HUES48 (cell line): ENCODE data around the gene S100A7.

Source experiments
- H3K27ac ChIP-seq: one replicate; pipeline ENCODE4 v1.7.0; 2013; ENCODE audit warnings: low read depth, low read length, inconsistent platforms
- H3K27me3 ChIP-seq: 2 replicates; pipeline ENCODE4 v1.6.1; 2013; ENCODE audit warnings: mild to moderate bottlenecking, low read length; ENCODE audit not compliant: control insufficient read depth, insufficient read depth
- H3K36me3 ChIP-seq: 2 replicates; pipeline ENCODE4 v1.6.1; 2013; ENCODE audit warnings: low read length; ENCODE audit not compliant: control insufficient read depth, insufficient read depth
- H3K4me1 ChIP-seq: 2 replicates; pipeline ENCODE4 v1.6.1; 2013; ENCODE audit warnings: mild to moderate bottlenecking, low read length; ENCODE audit not compliant: control insufficient read depth, insufficient read depth
- H3K4me3 ChIP-seq: 2 replicates; pipeline ENCODE4 v1.5.1; 2013; ENCODE audit warnings: mild to moderate bottlenecking, low read depth, low read length
- H3K9ac ChIP-seq: 2 replicates; pipeline ENCODE4 v1.6.1; 2013; ENCODE audit warnings: mild to moderate bottlenecking, low read depth, low read length, moderate library complexity
- H3K9me3 ChIP-seq: 2 replicates; pipeline ENCODE4 v1.6.1; 2013; ENCODE audit warnings: low read length; ENCODE audit not compliant: control insufficient read depth, insufficient read depth

Gene S100A7

DNA sequence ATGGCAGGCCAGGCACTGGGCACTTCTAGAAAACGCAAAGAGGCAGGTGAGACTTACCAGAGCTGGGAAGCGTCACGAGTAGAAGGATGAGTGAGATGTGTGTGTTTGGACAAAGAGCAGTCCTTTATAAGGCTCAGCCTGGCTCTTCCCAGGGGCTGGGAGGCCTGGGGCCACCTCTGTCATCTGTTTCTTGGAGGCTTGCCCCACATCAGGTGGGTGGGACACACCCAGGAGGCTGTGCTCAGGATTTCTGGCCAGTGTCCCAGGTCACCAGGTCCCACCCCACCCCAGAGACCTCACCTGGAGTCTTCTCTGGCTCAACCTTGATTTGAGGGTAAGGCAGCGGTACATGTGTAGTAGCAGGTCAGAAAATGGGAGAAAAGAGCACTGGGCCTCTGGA is at the start of gene S100A7:
Gene S100A7, minus strand, starts transcription at position 101 of the 400 bp plus-strand sequence. CDS start 1,638 bp downstream, outside the sequence.
- H3K4me3 ChIP-seq: no peak within 1 kb of the TSS
- no peaks in the 10 kb centered on the region for H3K27me3 ChIP-seq
- H3K36me3 ChIP-seq: no peaks in the 10 kb centered on the region
- H3K27ac ChIP-seq: no peak within 1 kb of the TSS
- H3K9ac ChIP-seq: no peak within 1 kb of the TSS
- H3K9me3 ChIP-seq: no peaks in the 10 kb centered on the region
- H3K4me1 ChIP-seq: no peaks in the 10 kb centered on the region

DNA sequence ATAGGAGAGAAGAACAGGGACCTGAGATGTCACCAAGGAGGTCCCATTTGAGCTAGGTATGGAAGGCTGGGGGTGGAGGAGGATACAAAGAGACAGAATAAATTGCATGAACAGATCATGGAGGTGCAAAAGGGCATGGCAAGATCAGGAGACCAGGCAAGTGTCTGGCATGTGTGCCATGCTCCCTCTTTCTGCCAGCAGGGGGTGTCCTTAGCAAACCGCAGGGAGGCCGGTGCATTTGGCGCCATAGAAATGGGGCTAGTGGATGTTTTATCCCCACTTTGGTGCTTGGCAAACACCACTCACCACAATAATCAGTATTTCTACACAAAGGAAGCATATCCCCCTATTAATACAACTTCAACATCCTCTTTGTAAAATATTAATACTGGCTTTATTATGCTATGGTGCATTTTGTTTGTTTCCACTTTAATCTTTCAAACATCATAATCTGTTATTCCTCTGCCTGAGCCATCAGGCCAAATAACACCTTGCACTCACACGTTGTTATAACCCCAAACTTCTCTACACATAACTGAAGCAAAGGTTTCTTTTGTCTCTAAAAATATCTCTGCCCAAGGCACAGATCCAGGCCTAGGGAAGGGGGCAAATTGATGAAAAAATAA is 49.4 kb upstream of the S100A7 start:
- no peaks in the 10 kb centered on the region for H3K4me1 ChIP-seq
- H3K27ac ChIP-seq: no peak overlapping the region
- H3K9ac ChIP-seq: no peak overlapping the region
- no peaks in the 10 kb centered on the region for H3K9me3 ChIP-seq
- no peaks in the 10 kb centered on the region for H3K36me3 ChIP-seq
- no peak overlapping the region for H3K4me3 ChIP-seq
- H3K27me3 ChIP-seq: 0 out of 2 replicates have a peak, but pooled peaks cover 5% of the 10 kb centered on the region

DNA sequence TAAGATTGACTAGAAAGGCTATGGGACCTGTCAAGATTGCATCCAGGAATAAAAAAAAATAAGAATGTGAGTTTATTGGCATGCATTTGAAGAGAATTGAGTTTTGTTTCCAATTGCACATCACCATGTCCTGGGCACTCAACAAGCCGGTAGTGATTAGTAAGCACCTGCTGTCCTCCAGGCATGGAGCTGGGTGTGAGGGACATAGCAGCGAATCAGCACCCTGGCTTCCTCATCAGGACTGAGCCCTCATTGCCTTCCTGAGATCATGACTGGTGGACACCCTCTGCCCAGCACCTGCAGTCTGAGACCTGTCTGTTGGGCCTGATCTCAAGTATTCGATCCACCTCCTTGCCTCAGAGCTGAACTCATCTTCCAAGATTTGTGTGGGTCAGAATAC is 48.6 kb upstream of the S100A7 start:
- no peaks in the 10 kb centered on the region for H3K9me3 ChIP-seq

DNA sequence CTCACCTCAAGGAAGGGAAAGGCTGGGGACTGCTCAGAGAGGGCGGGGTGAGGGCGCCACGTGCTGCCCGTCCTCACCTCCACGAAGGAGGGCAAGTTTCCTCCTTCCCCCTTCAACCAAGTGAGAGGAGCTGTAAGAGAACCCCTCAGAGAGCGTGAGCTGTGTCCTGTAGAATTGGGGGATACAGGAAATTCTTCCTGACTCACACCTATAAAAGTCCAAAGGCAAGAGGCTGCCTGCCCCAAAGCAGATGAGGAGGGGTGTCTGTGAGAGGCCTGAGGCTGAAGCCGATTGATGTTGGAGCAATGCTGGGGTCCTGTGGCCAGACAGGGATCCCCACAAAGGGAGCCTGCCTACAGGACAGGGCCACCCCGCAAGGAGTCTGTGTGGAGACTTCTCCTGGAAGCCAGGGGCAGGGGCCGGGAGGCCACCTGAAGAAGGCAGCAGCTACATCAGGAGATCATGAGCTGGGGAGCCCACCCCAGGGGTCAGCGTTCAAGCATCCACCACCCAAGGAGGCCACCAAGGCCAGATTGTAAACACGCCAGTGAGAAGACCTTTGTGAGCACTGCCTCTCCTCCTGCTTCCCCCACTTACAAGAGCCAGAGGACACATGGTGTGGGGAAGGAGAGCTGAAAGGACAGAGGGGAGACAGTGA is 47.6 kb upstream of the S100A7 start:
- no peaks in the 10 kb centered on the region for H3K4me1 ChIP-seq
- no peak overlapping the region for H3K4me3 ChIP-seq
- no peak overlapping the region for H3K9ac ChIP-seq
- H3K27ac ChIP-seq: no peak overlapping the region
- H3K9me3 ChIP-seq: no peaks in the 10 kb centered on the region
- 0 out of 2 replicates have a peak, but pooled peaks cover 5% of the 10 kb centered on the region for H3K27me3 ChIP-seq
- no peaks in the 10 kb centered on the region for H3K36me3 ChIP-seq

More for the DNA sequence above, 48.6 kb upstream of the S100A7 start:
- H3K4me3 ChIP-seq: no peak overlapping the region
- no peaks in the 10 kb centered on the region for H3K4me1 ChIP-seq
- no peaks in the 10 kb centered on the region for H3K36me3 ChIP-seq
- H3K9ac ChIP-seq: no peak overlapping the region
- H3K27ac ChIP-seq: no peak overlapping the region
- 0 out of 2 replicates have a peak, but pooled peaks cover 5% of the 10 kb centered on the region for H3K27me3 ChIP-seq

DNA sequence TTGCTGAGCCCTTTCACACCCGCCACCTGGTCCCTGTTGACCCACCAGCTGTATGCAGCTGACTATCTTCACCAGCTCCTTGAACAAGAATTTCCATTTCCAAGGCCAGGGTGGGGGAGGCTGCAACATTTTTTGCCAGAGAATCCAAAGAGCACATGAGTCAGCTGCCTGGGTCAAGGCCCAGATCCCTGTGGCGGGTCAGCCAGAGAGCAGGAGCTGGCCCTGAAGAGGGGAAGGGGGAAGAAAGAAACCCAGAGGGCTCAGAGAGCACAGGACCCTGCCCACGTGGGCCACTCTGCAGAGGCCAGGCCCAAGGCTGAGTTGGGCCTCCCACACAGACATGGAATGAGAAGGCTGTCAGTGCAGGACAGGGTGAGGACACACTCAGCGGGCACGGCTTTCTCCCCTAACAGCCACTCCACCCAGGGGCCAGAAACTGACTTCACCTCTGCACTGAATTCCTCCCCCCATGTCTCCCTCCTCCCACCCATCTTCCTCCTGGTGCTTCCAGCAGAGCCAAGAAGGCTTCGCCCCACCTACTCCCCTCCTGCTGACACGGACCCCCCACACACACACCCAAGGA is 46.5 kb upstream of the S100A7 start:
- 0 out of 2 replicates have a peak, but pooled peaks cover 5% of the 10 kb centered on the region for H3K27me3 ChIP-seq
- no peak overlapping the region for H3K4me3 ChIP-seq
- H3K9me3 ChIP-seq: no peaks in the 10 kb centered on the region
- peak overlapping the region; percentile 11 for H3K27ac ChIP-seq
- H3K4me1 ChIP-seq: no peaks in the 10 kb centered on the region
- H3K9ac ChIP-seq: no peak overlapping the region
- H3K36me3 ChIP-seq: no peaks in the 10 kb centered on the region

DNA sequence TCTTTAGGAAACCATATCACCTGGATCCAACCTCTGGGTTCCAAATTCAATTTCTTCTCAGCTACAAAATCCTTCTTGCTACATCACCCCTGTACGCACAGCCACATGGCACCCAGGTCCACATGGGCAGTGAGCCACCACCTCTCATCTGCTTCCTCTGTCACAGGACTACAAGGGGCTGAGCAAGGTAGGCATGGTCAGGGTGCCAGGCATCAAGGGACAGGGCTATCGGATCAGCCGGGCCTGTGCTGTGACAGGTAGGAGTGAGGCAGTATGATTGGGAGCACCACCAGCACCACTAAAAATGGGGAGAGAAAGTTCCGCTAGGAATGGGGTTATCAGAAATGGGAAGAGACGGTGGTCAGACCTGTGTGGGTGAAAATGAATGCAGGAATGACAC is 45.9 kb upstream of the S100A7 start:
- no peaks in the 10 kb centered on the region for H3K9me3 ChIP-seq
- H3K36me3 ChIP-seq: no peaks in the 10 kb centered on the region
- H3K4me3 ChIP-seq: no peak overlapping the region
- H3K4me1 ChIP-seq: no peaks in the 10 kb centered on the region
- H3K27me3 ChIP-seq: 0 out of 2 replicates have a peak, but pooled peaks cover under 1% of the 10 kb centered on the region
- H3K27ac ChIP-seq: no peak overlapping the region
- H3K9ac ChIP-seq: no peak overlapping the region

DNA sequence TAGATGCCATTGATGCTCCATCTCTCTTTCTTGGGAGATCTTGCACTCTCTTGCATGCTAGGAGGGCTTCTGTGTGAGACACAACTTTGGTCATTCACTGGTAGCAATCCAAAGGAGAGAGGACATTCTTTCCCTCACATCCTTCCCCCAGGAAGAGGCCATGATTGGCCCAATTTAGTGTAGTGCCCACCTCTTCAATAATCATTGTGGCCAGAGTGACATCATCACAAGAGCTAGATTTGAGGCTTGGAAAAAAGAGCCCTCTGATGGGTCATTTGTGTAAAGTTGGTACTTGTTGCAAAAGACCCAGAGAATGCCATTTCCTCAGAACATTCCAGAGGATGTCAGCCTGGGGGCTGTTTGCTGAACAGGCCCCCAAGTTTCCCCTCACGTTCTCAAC is 45.1 kb upstream of the S100A7 start:
- Histone ChIP-seq H3K9me3 (no peaks in the 10 kb centered on the region), H3K4me1 (no peaks in the 10 kb centered on the region), H3K27me3 (no peaks in the 10 kb centered on the region), H3K4me3 (no peak overlapping the region), H3K9ac (no peak overlapping the region), H3K36me3 (no peaks in the 10 kb centered on the region), H3K27ac (no peak overlapping the region)

DNA sequence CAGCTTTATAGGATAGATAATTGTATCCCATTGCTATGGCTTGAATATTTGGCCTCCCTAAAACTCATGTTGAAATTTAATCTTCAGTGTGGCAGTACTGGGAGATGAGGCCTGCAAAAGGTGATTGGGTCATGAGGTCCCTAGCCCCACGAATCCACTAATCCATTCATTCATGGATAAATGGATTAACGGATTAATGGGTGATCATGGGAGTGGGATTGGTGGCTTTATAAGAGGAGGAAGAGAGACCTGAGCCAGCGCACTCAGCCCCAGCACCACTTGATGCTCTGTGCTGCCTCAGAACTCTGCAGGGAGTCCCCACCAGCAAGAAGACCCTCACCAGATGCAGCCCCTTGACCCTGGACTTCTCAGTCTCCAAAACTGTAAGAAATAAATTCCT is 43.3 kb upstream of the S100A7 start:
- H3K36me3 ChIP-seq: no peaks in the 10 kb centered on the region

DNA sequence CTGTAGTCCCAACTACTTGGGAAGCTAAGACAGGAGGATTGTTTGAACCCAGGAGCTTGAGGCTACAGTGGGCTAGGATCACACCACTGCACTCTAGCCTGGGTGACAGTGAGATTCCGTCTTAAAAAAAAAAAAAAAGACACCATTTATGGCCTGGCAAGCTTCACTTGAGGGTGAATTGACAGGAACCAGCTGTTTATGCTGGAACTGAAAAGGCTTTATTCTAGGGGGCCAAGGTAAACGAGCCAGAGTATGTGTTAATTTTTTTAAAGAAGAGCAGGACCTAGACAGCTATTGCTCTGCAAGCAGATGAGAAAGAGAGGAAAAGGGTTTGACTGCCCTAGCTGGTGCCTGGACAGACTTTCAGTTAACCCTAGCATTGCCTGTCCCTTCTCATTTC is 38.3 kb upstream of the S100A7 start:
- Histone ChIP-seq H3K9ac (no peak overlapping the region), H3K4me1 (0 out of 2 replicates have a peak, but pooled peaks cover 3% of the 10 kb centered on the region), H3K27me3 (no peaks in the 10 kb centered on the region), H3K27ac (no peak overlapping the region), H3K36me3 (no peaks in the 10 kb centered on the region), H3K4me3 (no peak overlapping the region), H3K9me3 (no peaks in the 10 kb centered on the region)

More for the DNA sequence above, 43.3 kb upstream of the S100A7 start:
- H3K27ac ChIP-seq: no peak overlapping the region
- no peaks in the 10 kb centered on the region for H3K4me1 ChIP-seq
- H3K9ac ChIP-seq: no peak overlapping the region
- H3K9me3 ChIP-seq: no peaks in the 10 kb centered on the region
- no peaks in the 10 kb centered on the region for H3K27me3 ChIP-seq
- no peak overlapping the region for H3K4me3 ChIP-seq

DNA sequence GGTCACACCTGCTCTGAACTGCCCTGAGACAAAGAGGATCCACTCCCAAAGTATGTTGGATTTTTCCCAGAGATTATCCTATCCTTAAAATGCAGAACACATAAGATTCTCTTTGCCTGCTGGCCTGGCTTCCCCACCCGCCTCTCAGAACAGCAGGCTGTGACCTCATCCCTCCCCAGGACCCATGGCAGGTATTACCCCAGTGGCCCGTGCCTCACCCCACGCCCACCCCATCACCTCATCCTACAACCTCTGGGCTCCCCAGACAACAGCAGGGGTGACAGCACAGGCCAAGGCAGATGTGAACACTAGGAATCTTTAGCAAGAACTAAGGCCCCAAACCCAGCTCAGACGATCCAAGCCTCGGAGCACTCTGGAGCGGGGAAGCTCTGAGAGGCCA is 35.1 kb upstream of the S100A7 start:
- Histone ChIP-seq H3K4me3 (no peak overlapping the region), H3K27ac (no peak overlapping the region), H3K27me3 (no peaks in the 10 kb centered on the region)

DNA sequence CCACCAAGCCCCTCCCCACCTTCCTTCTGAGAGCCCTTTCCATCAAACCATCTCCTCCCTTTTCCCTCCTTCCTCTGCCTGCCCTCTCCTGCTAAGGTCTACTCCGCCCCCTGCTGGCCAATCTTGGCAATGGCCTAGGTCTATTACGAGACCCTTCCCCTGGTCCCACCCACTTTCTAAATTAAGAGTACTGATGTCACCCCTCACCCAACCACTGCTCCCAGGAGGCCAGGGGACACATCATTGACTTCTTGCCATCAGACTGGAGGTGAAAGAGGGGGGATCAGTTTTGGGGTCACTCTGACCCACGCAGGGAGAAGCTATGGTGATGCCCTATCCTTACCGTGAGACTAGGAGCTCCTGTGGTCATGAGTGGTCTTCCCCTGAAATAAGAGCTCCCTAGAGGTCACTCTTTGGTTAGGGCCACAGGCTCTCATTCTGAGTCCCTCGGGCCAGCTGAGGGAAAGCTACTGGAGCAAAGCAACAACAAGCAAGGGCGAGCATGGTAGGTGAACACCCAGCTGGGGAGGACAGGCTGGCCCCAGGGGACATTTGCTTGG is 34.6 kb upstream of the S100A7 start:
- no peaks in the 10 kb centered on the region for H3K9me3 ChIP-seq
- no peaks in the 10 kb centered on the region for H3K27me3 ChIP-seq
- no peak overlapping the region for H3K27ac ChIP-seq
- H3K4me3 ChIP-seq: no peak overlapping the region
- H3K9ac ChIP-seq: no peak overlapping the region
- no peaks in the 10 kb centered on the region for H3K36me3 ChIP-seq
- 0 out of 2 replicates have a peak, but pooled peaks cover 3% of the 10 kb centered on the region for H3K4me1 ChIP-seq

More for the DNA sequence above, 35.1 kb upstream of the S100A7 start:
- 0 out of 2 replicates have a peak, but pooled peaks cover 3% of the 10 kb centered on the region for H3K4me1 ChIP-seq
- H3K9me3 ChIP-seq: no peaks in the 10 kb centered on the region
- no peaks in the 10 kb centered on the region for H3K36me3 ChIP-seq
- H3K9ac ChIP-seq: no peak overlapping the region
